Endothelial cell of umbilical vein (primary cell): ENCODE measurements around the gene ZP1. TPM values are rescaled to one million over a fixed set of nuclear protein-coding genes. Genes with fewer than 3 reads are reported as not detected.

Experiments
- BruUV-seq: library from RNA; stranded (reverse); fragments of 400-500 nt; replicated peaks from 2 replicates; lab custom pipeline; 2021; lab: Mats Ljungman, UMichigan
- CTCF ChIA-PET: fragments of 300-600, 350-600 bp; sonication (Branson Sonifier 250); formaldehyde crosslinking; loops from one replicate; lab custom pipeline; 2021; ENCODE audit warnings: antibody characterized with exemption, inconsistent platforms; lab: Charles Lee
- POLR2A ChIA-PET: fragments of 300-600, 350-600 bp; sonication (Branson Sonifier 250); formaldehyde crosslinking; loops from one replicate; lab custom pipeline; 2021; ENCODE audit warnings: antibody characterized with exemption, inconsistent platforms; lab: Charles Lee
- DNase-seq: peaks from one replicate; pipeline ENCODE4 v3.0.0-alpha.2; 2011; ENCODE audit warnings: low read depth, low spot score
- FAIRE-seq: peaks from 2 replicates; lab custom pipeline; 2011; peaks lifted over from hg19 to GRCh38; lab: Jason Lieb, UNC
- H2AFZ ChIP-seq: 2 replicates; pipeline ENCODE4 v1.6.0; 2012; ENCODE audit warnings: low read depth, low read length, control low read depth, inconsistent platforms
- H3K27ac ChIP-seq: 2 replicates; pipeline ENCODE4 v1.5.1; 2011; ENCODE audit warnings: low read depth, mild to moderate bottlenecking, control low read depth, low read length, moderate library complexity; ENCODE audit not compliant: insufficient read depth
- H3K27me3 ChIP-seq, 2 experiments: 2 replicates each; pipeline versions ENCODE4 v1.6.0 to v1.6.1; 2011; ENCODE audit warnings: low read length in 2 of 2, mixed read lengths in 1 of 2; ENCODE audit not compliant: control insufficient read depth in 2 of 2, insufficient read depth in 2 of 2
- H3K36me3 ChIP-seq, 2 experiments: 2 replicates in 1 of 2; 3 replicates in 1 of 2; pipeline ENCODE4 v1.5.1; 2011; ENCODE audit warnings: low read length in 2 of 2, mild to moderate bottlenecking in 1 of 2, moderate library complexity in 1 of 2; ENCODE audit not compliant: control insufficient read depth in 2 of 2, insufficient read depth in 2 of 2; ENCODE audit errors: extremely low read depth in 1 of 2
- H3K4me1 ChIP-seq: 3 replicates; pipeline ENCODE4 v1.5.1; 2011; ENCODE audit warnings: mild to moderate bottlenecking, low read length; ENCODE audit not compliant: control insufficient read depth, insufficient read depth; ENCODE audit errors: extremely low read depth
- H3K4me2 ChIP-seq: 2 replicates; pipeline ENCODE4 v1.6.1; 2011; ENCODE audit warnings: low read length, control low read depth, mixed read lengths; ENCODE audit not compliant: insufficient read depth
- H3K4me3 ChIP-seq, 3 experiments: fragments of 200-600 bp in 1 of 3; sonication (generic), shearing (Covaris generic) in 1 of 3; replicated peaks in 1 of 3; 2 replicates each; pipeline ENCODE4 v1.5.1; 2011 to 2016; ENCODE audit warnings: control low read depth in 3 of 3, low read length in 3 of 3, mild to moderate bottlenecking in 2 of 3, inconsistent platforms in 1 of 3, low read depth in 1 of 3, moderate library complexity in 1 of 3; ENCODE audit not compliant: insufficient read depth in 1 of 3
- H3K79me2 ChIP-seq: 2 replicates; pipeline ENCODE4 v1.6.0; 2012; ENCODE audit warnings: low read length, inconsistent platforms; ENCODE audit not compliant: control insufficient read depth, insufficient read depth
- H3K9ac ChIP-seq: replicated peaks from 2 replicates; pipeline ENCODE3; 2011; ENCODE audit warnings: low read length, control low read depth; ENCODE audit not compliant: insufficient read depth; ENCODE audit errors: extremely low read depth
- H3K9me1 ChIP-seq: replicated peaks from 3 replicates; pipeline ENCODE4 v1.6.0; 2011; ENCODE audit warnings: mild to moderate bottlenecking, low read length; ENCODE audit not compliant: control insufficient read depth, insufficient read depth; ENCODE audit errors: extremely low read depth
- H3K9me3 ChIP-seq: replicated peaks from 2 replicates; pipeline ENCODE4 v1.5.1; 2012; ENCODE audit warnings: low read length, inconsistent platforms; ENCODE audit not compliant: control insufficient read depth, insufficient read depth
- H4K20me1 ChIP-seq: replicated peaks from 2 replicates; pipeline ENCODE3; 2011; ENCODE audit warnings: mild to moderate bottlenecking, low read length; ENCODE audit not compliant: control insufficient read depth, insufficient read depth; ENCODE audit errors: extremely low read depth
- EZH2 ChIP-seq: IDR thresholded peaks from 2 replicates; pipeline ENCODE4 v1.6.1; 2012; ENCODE audit warnings: borderline replicate concordance, low read depth, mild to moderate bottlenecking, moderate library complexity, low read length, inconsistent platforms; ENCODE audit not compliant: severe bottlenecking
- FOS ChIP-seq: IDR thresholded peaks from 2 replicates; pipeline ENCODE4 v1.6.1; 2011; ENCODE audit warnings: mild to moderate bottlenecking, low read length, moderate library complexity, borderline replicate concordance; ENCODE audit not compliant: insufficient read depth
- GATA2 ChIP-seq: IDR thresholded peaks from 2 replicates; pipeline ENCODE4 v1.7.0; 2011; ENCODE audit warnings: low read depth, mild to moderate bottlenecking, moderate library complexity, mixed read lengths, low read length; ENCODE audit not compliant: insufficient read length, insufficient read depth
- JUN ChIP-seq: IDR thresholded peaks from 2 replicates; pipeline ENCODE4 v1.6.1; 2011; ENCODE audit warnings: borderline replicate concordance, low read depth; ENCODE audit not compliant: insufficient read length, insufficient read depth
- MYC ChIP-seq: IDR thresholded peaks from one replicate; pipeline ENCODE4 v1.6.1; 2011; ENCODE audit warnings: mild to moderate bottlenecking, low read depth, low read length
- POLR2A ChIP-seq: IDR thresholded peaks from 2 replicates; pipeline ENCODE4 v1.6.1; 2012; ENCODE audit warnings: low read depth, mild to moderate bottlenecking, control low read depth, low read length
- POLR2AphosphoS5 ChIP-seq: IDR thresholded peaks from 2 replicates; pipeline ENCODE4 v1.6.1; 2012; ENCODE audit warnings: low read depth, mild to moderate bottlenecking, control low read depth, low read length, moderate library complexity; ENCODE audit not compliant: insufficient read depth
- dilution Hi-C: fragments of 300-500 bp; cut with MboI; formaldehyde crosslinking; loops from one replicate; pipeline ENCODE4 v1.15.0; 2019; ENCODE audit warnings: low sequenced_read_pairs; ENCODE audit not compliant: extremely low pct_ligation_motif_present
- intact Hi-C: fragments of 100-400 bp; cut with micrococcal nuclease; formaldehyde crosslinking; loops from one replicate; pipeline ENCODE4 v1.10.0; 2022
- polyA plus RNA-seq, 4 experiments: library from polyadenylated mRNA; depleted of rRNA in 3 of 4; stranded (reverse) in 3 of 4; unstranded in 1 of 4; fragments of >200 nt; gene quantifications; 2 replicates each; pipeline versions ENCODE4 v1.2.1 to v1.2.3, GENCODE V29; 2011 to 2012; ENCODE audit warnings: missing spikeins in 1 of 4
- total RNA-seq: library from RNA; stranded (reverse); gene quantifications from 2 replicates; pipeline ENCODE4 v1.2.3, GENCODE V29; 2021
- TF ChIP-seq, protein P1 (sequence below), 2 donors: IDR thresholded peaks; 1 replicate in 1 of 2; 2 replicates in 1 of 2; pipeline ENCODE4 v1.5.1; 2011; ENCODE audit warnings: low read length in 2 of 2, mild to moderate bottlenecking in 2 of 2, moderate library complexity in 2 of 2, control low read depth in 1 of 2, inconsistent platforms in 1 of 2, low read depth in 1 of 2; ENCODE audit not compliant: insufficient read depth in 1 of 2; ENCODE audit errors: extremely low read depth in 1 of 2
- TF ChIP-seq, protein P2 (sequence below): IDR thresholded peaks from 2 replicates; pipeline ENCODE4 v1.6.1; 2011; ENCODE audit not compliant: insufficient read depth, insufficient read length

Gene ZP1
- total and polyA plus RNA-seq, 2 donors (not counting 3 experiments of a cell fraction or from before 2014, with no cell fraction given), result not detected

DNA sequence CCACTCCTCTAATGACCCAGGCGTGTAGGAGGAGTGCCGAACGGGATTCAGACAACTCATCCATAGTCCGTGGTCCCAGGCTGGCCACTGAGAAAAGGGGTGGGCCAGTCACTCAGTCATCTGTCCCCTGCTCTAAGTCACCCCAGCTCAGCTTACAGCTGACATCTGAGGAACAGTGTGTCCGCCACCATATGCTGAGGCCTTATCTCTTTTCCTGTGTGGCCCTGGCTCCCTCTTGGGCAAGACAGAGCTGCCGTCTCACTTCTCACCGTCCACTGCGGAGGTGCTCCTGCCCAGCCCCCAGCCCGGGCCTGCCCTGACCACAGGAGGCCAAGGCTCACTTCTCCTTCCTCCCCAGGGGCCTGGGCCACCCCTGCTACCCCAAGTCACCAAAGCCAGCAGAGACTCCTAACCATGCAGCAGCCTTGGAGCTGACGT is 18.6 kb upstream of the ZP1 start:
- Histone ChIP-seq H3K9me3 (no peaks in the 10 kb centered on the region), H3K9me1 (no peaks in the 10 kb centered on the region), H3K9ac (no peak overlapping the region), H4K20me1 (no peaks in the 10 kb centered on the region), H2AFZ (no peak overlapping the region), H3K27ac (no peak overlapping the region), H3K4me3 (no peak overlapping the region), H3K4me2 (no peak overlapping the region), H3K27me3 (no peaks in the 10 kb centered on the region), H3K36me3 (peaks cover 0 to 24% of the 10 kb centered on the region in 2 experiments), H3K4me1 (peaks cover 18% of the 10 kb centered on the region), H3K79me2 (peaks cover 33% of the 10 kb centered on the region)
- TF ChIP-seq, protein P1, sequence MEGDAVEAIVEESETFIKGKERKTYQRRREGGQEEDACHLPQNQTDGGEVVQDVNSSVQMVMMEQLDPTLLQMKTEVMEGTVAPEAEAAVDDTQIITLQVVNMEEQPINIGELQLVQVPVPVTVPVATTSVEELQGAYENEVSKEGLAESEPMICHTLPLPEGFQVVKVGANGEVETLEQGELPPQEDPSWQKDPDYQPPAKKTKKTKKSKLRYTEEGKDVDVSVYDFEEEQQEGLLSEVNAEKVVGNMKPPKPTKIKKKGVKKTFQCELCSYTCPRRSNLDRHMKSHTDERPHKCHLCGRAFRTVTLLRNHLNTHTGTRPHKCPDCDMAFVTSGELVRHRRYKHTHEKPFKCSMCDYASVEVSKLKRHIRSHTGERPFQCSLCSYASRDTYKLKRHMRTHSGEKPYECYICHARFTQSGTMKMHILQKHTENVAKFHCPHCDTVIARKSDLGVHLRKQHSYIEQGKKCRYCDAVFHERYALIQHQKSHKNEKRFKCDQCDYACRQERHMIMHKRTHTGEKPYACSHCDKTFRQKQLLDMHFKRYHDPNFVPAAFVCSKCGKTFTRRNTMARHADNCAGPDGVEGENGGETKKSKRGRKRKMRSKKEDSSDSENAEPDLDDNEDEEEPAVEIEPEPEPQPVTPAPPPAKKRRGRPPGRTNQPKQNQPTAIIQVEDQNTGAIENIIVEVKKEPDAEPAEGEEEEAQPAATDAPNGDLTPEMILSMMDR (IDR thresholded peaks at IDR 0.05; ENCODE audit: extremely low read depth in 1 of 2, insufficient read depth in 1 of 2, low read depth in 1 of 2, low read length in 2 of 2), result no peak
- no peak for TF ChIP-seq MYC
- no peak for TF ChIP-seq JUN
- dilution Hi-C loops, result no loop called here
- CTCF ChIA-PET, result interaction anchor here (1.2 kb wide), 1 partner anchor 86 kb away, joined by 3 read pairs; no protein-coding TSS in a partner anchor
- DNase-seq (no peak), FAIRE-seq (no peak)
- POLR2A ChIA-PET, result no interaction called here
- no TSS peak for BruUV-seq
- intact Hi-C loops, result no loop called here

DNA sequence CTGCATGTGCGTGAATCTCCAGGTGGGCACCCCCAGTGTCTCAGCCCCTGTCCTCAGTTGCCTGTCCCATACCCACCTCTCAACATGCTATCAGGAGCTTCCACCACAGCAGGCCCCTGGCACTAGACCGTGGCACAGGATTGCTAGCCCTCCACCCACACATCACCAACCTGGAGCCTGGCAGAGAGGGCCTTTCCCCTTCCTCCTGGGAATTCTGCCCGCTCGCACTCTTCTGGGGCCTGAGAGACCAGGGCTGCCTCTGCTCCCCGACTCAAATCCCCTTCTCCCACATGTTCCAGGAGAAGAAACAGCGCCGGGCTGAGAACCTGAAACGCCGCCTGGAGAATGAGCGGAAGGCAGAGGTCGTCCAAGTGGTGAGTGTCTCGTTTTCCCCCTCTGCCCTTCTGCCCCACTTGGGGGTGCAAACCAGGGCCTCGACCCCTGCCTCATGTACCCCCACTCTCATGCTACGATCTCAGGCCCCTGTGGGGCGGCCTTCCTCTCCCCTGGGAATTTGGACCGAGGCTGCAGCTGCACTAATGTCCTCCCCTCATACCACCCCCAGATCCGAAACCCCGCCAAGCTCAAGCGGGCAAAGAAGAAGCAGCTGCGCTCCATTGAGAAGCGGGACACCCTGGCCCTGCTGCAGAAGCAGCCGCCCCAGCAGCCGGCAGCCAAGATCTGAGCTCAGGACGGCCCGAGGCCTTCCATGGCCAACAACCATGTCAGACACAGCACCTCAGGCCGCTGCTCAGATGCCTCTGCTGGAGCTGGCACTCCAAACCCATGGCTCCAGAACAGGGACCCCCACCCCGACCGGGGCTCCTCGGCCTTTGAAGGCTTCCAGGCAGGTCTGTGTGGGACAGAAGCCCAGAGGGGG is 17.5 kb upstream of the ZP1 start:
- BruUV-seq, result no TSS peak
- Histone ChIP-seq H3K9me1 (no peaks in the 10 kb centered on the region), H3K9me3 (no peaks in the 10 kb centered on the region), H3K36me3 (peaks cover 0 to 24% of the 10 kb centered on the region in 2 experiments), H4K20me1 (no peaks in the 10 kb centered on the region), H3K27me3 (no peaks in the 10 kb centered on the region), H3K79me2 (peaks cover 22% of the 10 kb centered on the region), H3K9ac (no peak overlapping the region), H3K4me1 (peaks cover 7% of the 10 kb centered on the region), H3K27ac (no peak overlapping the region), H3K4me2 (no peak overlapping the region), H3K4me3 (no peak overlapping the region), H2AFZ (no peak overlapping the region)
- FAIRE-seq (no peak), DNase-seq (no peak)
- CTCF ChIA-PET, result interaction anchor here (1.2 to 1.7 kb wide), 2 partner anchors 39 to 87 kb away, joined by 3 to 7 read pairs; no protein-coding TSS in a partner anchor
- POLR2A ChIA-PET, result no interaction called here
- intact Hi-C loops, result no loop called here
- TF ChIP-seq POLR2A (no peak), GATA2 (no peak), JUN (no peak), MYC (no peak), EZH2 (no peak), FOS (no peak), POLR2AphosphoS5 (no peak)
- TF ChIP-seq, protein P2, sequence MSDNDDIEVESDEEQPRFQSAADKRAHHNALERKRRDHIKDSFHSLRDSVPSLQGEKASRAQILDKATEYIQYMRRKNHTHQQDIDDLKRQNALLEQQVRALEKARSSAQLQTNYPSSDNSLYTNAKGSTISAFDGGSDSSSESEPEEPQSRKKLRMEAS, result no peak
- TF ChIP-seq, protein P1 (IDR thresholded peaks at IDR 0.05; ENCODE audit: extremely low read depth in 1 of 2, insufficient read depth in 1 of 2, low read depth in 1 of 2, low read length in 2 of 2), result no peak
- dilution Hi-C loops, result no loop called here
